ENCODE data around the gene ASCC2.

The ASCC2 gene

GRCh38 chr22:29816539-29816938 lies 21.5 kb downstream of the ASCC2 start:
- no peak for DNase-seq

GRCh38 chr22:29816128-29816527 lies 21.9 kb downstream of the ASCC2 start:
- DNase-seq, result no peak

GRCh38 chr22:29815580-29815979 lies 22.5 kb downstream of the ASCC2 start:
- no peak for DNase-seq

DNA sequence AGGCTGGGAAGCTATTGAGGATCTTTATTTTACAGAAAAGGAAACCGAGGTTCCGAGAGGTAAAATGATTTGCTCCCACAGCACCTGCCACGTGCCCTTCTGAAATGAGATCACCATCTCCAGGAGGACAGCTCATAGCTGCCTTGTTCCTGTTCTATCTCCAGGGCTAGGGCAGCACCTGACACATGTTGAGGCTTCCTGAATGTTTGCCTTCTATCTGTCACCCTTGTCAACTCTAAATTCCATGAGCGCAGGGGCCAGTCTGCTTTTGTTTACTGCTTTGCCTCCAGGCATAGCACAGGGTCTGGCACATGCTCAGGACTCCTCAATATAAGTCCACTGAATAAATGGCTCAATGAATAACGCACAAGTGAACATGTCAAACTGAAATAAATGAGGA lies 24.1 kb downstream of the ASCC2 start:
- DNase-seq, result no peak

- DNase-seq, result no peak
These were observed 24.5 kb downstream of the ASCC2 start for GRCh38 chr22:29813563-29813962.

GRCh38 chr22:29813126-29813525 lies 24.9 kb downstream of the ASCC2 start:
- DNase-seq, result no peak

- no peak for DNase-seq
These were observed 26.7 kb downstream of the ASCC2 start for GRCh38 chr22:29811377-29811776.

DNA sequence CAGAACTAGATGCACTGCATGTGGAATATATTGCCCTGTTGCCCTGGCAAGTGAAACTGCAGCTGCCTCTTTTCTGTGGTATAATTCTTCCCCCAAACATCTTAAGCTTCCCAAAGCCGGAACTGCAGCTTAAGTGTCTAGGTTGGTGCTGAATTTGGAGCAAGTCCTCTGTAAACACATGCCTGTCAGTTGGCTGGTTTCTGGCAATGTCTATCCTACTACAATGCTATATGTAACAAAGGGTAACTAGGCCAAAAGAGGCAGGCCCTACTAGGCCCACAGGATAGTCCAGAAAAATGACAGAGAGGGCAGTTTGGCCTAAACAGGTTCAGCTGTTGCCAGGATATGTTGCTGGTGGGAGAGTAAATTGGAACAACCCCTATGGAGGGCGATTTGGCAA lies 27.9 kb downstream of the ASCC2 start:
- DNase-seq, result no peak

- DNase-seq, result no peak
These were observed 31.9 kb downstream of the ASCC2 start for GRCh38 chr22:29806196-29806595.

DNA sequence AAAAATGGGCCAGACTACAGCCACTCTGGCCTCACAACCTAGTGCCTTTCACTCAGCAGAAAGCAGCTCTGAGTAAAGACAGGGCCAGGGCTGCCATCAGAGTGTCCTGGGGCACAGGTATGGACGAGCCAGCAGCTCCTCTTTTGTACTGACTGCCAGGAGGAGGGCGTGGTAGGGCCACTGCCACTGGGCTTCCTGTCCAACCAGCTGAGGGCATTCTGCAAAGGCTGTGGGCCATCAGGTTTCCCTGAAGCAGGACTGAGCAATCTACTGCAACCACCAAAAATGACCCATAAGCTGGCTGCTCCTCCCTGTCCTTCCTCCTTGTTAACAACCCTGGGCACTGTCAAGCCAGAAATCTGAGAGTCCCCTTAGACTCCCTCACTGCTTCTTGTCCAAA lies 33.1 kb downstream of the ASCC2 start:
- DNase-seq, result no peak

DNA sequence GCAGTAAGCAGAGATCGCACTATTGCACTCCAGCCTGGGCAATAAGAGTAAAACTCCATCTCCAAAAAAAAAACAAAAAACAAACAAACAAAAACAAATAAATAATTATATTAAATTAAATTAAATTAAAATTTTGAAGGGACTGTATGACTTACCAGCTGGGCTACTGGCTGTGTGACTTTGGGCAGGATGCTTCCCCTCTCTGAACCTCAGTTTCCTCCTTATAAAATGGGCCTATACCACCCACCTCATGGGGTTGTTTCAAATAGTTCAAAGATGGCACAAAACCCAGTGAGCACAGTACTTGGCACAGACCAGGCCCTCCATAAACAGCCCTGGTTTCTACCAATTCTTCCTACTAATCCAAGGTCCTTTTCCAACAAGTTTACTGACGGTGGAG lies 34.9 kb downstream of the ASCC2 start:
- DNase-seq, result no peak

- DNase-seq, result no peak
These were observed 36.3 kb downstream of the ASCC2 start for GRCh38 chr22:29801796-29802195.

GRCh38 chr22:29801153-29801552 lies 36.9 kb downstream of the ASCC2 start:
- DNase-seq, result no peak

GRCh38 chr22:29799217-29799680 lies 38.8 kb downstream of the ASCC2 start:
- no peak for DNase-seq

- no peak for DNase-seq
These were observed 39.3 kb downstream of the ASCC2 start for GRCh38 chr22:29798801-29799200.

- DNase-seq, result no peak
These were observed 39.8 kb downstream of the ASCC2 start for GRCh38 chr22:29798318-29798717.

DNA sequence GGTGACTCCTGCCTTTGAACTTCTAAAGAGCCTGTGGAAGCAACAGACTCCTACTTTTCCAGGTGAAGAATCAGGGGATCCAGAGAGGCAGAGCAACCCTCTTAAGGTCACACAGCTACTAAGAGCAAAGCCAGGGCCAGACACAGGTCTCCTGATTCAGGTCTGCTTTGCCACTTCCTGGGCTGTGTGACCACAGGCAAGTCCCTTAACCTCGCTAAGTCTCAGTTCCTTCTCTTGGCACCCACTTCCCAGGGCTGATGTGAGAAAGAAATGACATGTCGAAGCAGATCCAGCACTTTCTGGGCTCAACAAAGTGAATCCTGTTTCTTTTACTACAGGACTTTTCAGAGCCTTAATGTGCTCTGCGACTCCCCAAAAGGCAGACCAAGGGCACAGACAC lies 40.7 kb downstream of the ASCC2 start:
- DNase-seq, result no peak

- no peak for DNase-seq
These were observed 42.4 kb downstream of the ASCC2 start for GRCh38 chr22:29795663-29796062.

DNA sequence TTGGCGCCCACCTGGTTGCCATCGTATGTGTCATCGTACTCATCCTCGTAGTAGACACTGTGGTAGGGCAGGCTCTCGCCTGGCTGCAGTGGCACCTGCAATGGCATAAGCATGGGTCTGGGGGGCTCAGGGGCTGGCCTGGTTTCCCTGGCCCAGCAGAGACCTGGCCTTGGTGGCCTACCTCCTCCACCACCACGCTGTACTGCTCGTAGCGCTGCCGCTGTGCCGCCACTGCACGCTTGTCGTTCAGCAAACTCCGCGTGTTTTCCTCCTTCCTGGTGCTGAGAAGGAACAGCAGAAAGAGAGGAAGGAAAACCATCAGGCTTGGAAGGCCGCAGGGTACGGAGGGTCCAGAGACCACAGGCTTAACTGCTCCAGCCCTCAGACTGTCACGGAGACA lies 44.7 kb downstream of the ASCC2 start:
- no peak for DNase-seq

DNA sequence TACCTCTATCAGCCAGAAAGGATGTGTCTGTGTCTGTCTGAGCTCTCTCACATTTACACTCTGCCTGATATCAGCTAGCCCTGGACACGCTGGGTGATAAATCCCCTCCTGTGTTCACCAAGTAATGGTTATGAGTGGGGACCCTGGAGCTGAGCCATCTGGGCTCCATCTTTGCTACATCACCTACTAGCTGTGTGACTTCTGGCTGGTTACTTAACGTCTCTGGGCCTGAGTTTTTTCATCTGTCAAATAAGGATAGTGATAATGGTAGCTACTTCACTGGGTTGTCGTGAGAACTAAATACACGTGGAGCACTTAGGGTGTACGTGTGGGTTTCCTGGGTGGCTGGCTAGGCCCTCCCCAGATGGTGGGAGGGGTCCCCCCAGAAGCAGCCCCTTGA lies 48.0 kb downstream of the ASCC2 start:
- no peak for DNase-seq

DNA sequence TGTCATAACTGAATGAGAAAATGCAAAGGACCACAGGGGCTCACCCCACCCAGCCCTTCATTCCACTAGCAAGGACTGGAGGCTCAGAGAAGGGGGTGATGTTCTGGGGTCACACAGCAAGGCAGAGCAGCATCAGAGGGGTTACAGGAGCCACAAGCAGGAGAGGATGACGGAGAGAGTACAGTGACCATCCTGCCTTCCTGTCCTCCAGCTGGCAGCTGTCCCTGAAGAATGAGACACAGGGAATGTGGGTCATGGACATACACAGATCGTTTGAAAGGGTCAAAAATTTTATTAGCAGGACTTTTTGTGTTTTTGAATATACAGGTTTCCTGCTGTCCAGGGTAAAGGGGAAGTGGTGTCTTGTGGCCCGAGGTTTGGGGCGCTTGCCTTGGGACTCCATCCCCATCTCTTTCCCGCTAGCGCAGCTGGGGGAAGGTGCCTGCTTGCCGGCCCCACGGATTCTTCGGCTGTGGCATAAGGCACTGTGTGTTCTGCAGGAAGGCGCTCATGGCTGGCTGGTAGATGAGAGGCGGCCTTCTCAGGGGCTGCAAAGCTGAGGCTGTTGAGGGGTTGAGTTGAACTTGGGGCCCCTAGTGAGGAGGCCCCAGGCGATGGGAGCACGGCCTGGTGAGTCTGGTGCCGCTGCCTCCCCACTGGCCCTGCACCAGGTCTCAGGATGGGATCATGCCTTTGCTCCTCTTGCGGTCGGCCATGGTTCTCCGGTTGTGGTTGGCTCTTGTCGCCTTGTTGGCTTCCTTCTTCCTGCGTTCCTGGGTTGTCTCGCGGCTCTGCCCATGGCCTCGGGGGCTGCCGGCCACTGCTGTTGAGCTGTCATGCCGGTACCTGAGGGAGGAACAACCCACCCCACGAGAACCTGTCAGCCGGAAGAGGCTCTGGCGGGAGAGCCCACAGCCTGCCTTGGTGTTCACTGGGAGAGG lies 49.5 kb downstream of the ASCC2 start:
- no peak for DNase-seq

DNA sequence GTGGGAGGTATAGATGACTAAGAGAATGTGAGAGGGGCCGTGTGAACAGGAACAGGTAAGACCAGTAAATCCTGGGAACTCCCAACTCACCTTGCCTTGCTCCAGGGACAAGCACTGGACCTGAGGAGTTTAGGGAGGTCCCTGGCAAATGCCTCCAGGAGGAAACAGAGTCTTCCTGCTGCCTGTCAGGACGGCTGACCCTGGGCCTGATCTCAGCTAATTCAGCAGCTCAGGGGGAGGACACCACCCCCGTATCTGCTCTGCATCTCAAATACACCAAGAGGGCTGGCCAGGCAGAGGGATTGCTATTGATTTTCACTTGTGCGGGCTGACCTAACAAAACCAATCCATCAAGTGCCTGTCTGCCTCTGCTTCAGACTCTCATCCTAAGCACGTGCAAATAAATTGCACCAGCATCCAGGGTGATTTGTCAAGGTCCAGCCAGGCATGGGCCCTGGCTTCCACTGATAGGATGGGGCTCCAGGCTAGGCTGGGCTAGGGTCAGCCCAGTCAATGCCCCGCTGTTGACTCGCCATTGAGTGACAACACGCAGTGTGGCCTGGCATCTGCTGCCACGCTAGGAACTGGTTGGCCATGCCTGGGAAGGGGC lies 50.6 kb downstream of the ASCC2 start:
- no peak for DNase-seq

DNA sequence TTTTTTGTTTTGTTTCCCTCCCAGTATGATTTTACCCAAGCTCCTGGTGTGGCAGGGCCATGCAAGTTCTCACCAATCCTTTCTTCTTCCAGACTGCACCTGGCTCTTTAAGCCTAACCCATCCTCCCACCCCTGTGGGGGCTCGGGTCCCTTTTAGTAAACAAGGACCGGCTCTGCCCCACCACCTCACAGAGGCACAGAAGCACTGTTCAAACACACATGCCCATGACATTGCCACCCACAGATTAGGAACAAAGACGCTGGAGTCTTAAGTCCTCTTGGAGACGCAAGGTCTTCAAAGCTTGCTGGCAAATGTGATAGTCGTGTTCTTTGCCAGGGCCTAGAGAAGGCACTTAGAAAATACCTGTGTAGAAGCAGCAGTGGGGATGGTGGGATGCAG lies 52.0 kb downstream of the ASCC2 start:
- DNase-seq, result no peak
